ENCODE data around the gene EEPD1. TPM values are rescaled to one million over a fixed set of nuclear protein-coding genes. Genes with fewer than 3 reads are reported as not detected.
A peak's percentile ranks its signal among the peaks of the same experiment; 100 is the strongest.
"Not testable (repeated sequence)": the region's sequence is repeated elsewhere in the genome, so short reads cannot be mapped to it uniquely, and the experiment has no call there.

Gene EEPD1
- total RNA-seq, 2 donors from 2014 or later, result 21.9 to 30.1 TPM

DNA sequence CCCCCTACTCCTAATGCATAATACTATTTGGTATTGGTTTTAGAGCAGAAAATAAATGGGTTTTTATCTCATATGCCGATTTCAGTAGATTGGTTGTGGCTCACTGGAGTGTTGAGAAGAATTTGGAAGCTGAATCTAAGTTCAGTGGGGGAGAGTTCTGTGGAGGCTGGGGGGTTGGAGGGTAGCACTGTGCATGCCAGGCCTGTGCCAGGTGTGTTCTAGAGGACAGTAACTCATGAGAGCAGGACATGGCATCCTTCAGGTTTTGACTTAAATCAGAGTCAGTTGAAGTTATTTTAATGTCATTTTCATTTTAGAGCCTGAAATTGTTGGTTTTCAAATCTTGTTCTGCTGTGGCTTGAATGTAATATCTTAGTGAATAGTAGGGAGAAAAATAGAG, 79.5 kb downstream of the EEPD1 start:
- DNase-seq (ENCODE audit: low spot score), result no peak

DNA sequence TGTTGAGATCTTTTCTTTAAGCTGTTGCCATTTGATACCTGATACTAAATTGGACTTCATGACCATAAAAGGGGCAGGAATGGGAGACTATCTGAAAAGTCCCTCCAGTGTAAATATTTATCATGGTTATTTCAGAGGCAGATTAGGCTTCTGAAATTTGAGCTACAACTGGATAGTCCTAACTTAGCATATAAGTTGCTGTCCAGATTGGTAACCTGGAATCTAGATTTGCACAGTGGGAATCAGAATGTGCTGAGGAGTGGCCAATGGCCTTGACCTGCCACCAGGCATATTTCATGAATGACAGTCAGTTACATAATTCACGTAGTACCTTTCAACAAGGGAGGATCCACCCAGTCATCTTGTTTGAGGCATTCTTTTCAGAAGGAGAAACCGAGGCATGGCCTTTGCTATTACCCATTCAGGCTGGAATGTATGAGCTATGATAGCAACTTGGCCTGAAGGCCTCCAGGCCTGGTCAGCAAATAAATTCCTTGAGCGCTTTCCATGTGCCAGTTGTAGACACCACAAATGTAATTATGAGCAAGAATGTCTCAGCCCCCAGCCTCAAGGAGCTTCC, 80.0 kb downstream of the EEPD1 start:
- H3K36me3 ChIP-seq, result no peaks in the 10 kb centered on the region
- DNase-seq (ENCODE audit: low spot score), result no peak
- H3K27ac ChIP-seq, result peak overlapping the region; percentile 60 to 70
- H3K9me3 ChIP-seq, result no peaks in the 10 kb centered on the region
- WGBS, result 64% methylated on average over 3 of the region's 3 CpGs
- no peaks in the 10 kb centered on the region for H3K27me3 ChIP-seq (replicated peaks; ENCODE audit: insufficient read depth)
- H3K4me1 ChIP-seq (replicated peaks), result peaks cover 6% of the 10 kb centered on the region
- intact Hi-C loops (cut with DNase I), result loop anchor here (5.0 kb wide), 1 partner anchor 44 kb away; no protein-coding TSS in a partner anchor
- H3K4me3 ChIP-seq, result no peak overlapping the region
- TF ChIP-seq CTCF (IDR thresholded peaks at IDR 0.05) (no peak), POLR2A (IDR thresholded peaks at IDR 0.05) (no peak), POLR2AphosphoS5 (IDR thresholded peaks at IDR 0.05) (no peak)

More for the DNA sequence above, 79.5 kb downstream of the EEPD1 start:
- no peaks in the 10 kb centered on the region for H3K36me3 ChIP-seq
- H3K27ac ChIP-seq, result peak overlapping the region; percentile 60 to 70
- intact Hi-C loops (cut with DNase I), result loop anchor here (5.0 kb wide), 1 partner anchor 45 kb away; no protein-coding TSS in a partner anchor
- H3K4me3 ChIP-seq, result no peak overlapping the region
- peaks cover 6% of the 10 kb centered on the region for H3K4me1 ChIP-seq (replicated peaks)
- H3K27me3 ChIP-seq (replicated peaks; ENCODE audit: insufficient read depth), result no peaks in the 10 kb centered on the region
- H3K9me3 ChIP-seq, result no peaks in the 10 kb centered on the region
- TF ChIP-seq CTCF (IDR thresholded peaks at IDR 0.05), result no peak
- no peak for TF ChIP-seq POLR2AphosphoS5 (IDR thresholded peaks at IDR 0.05)
- no peak for TF ChIP-seq POLR2A (IDR thresholded peaks at IDR 0.05)
- WGBS, result 71% methylated on average over 1 of the region's 1 CpG

GRCh38 chr7:36236073-36236472, 83.0 kb downstream of the EEPD1 start:
- TF ChIP-seq POLR2AphosphoS5 (IDR thresholded peaks at IDR 0.05) (no peak), CTCF (IDR thresholded peaks at IDR 0.05) (no peak), POLR2A (IDR thresholded peaks at IDR 0.05) (no peak)
- Histone ChIP-seq H3K9me3 (no peaks in the 10 kb centered on the region), H3K27ac (no peak overlapping the region), H3K27me3 (replicated peaks; ENCODE audit: insufficient read depth) (no peaks in the 10 kb centered on the region), H3K4me1 (replicated peaks) (peaks cover 6% of the 10 kb centered on the region), H3K36me3 (no peaks in the 10 kb centered on the region), H3K4me3 (no peak overlapping the region)
- DNase-seq (ENCODE audit: low spot score), result no peak
- 95% methylated on average over 39 of the region's 39 CpGs for WGBS
- intact Hi-C loops (cut with DNase I), result no loop called here

DNA sequence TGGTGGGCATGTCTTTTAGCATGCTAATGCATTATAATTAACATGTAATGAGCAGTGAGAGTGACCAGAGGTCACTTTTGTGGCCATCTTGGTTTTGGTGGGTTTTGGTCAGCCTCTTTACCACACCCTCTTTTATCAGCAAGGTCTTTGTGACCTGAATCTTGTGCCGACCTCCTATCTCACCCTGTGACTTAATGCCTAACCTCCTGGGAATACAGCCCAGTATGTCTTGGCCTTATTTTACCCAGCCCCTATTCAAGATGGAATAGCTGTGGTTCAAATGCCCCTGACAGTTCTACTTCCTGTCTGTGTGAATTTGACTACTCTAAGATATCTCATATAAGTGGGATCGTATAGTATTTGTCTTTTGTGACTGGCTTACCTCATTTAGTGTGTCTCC, 85.1 kb downstream of the EEPD1 start:
- H3K4me3 ChIP-seq, result no peak overlapping the region
- intact Hi-C loops (cut with DNase I), result no loop called here
- no peaks in the 10 kb centered on the region for H3K4me1 ChIP-seq (replicated peaks)
- no peaks in the 10 kb centered on the region for H3K27me3 ChIP-seq (replicated peaks; ENCODE audit: insufficient read depth)
- 84% methylated on average over 2 of the region's 2 CpGs for WGBS
- no peak overlapping the region for H3K27ac ChIP-seq
- no peak for TF ChIP-seq POLR2A (IDR thresholded peaks at IDR 0.05)
- TF ChIP-seq CTCF (IDR thresholded peaks at IDR 0.05), result no peak
- no peak for TF ChIP-seq POLR2AphosphoS5 (IDR thresholded peaks at IDR 0.05)
- no peaks in the 10 kb centered on the region for H3K9me3 ChIP-seq
- no peaks in the 10 kb centered on the region for H3K36me3 ChIP-seq
- DNase-seq (ENCODE audit: low spot score), result no peak

GRCh38 chr7:36243356-36243755, 90.3 kb downstream of the EEPD1 start:
- H3K9me3 ChIP-seq; intact Hi-C loops (cut with DNase I); H3K4me1 ChIP-seq (replicated peaks); H3K4me3 ChIP-seq; DNase-seq (ENCODE audit: low spot score); H3K27ac ChIP-seq; H3K27me3 ChIP-seq (replicated peaks; ENCODE audit: insufficient read depth); H3K36me3 ChIP-seq: not testable (repeated sequence)
- 53% methylated on average over 3 of the region's 3 CpGs for WGBS

GRCh38 chr7:36244001-36244400, 90.9 kb downstream of the EEPD1 start:
- intact Hi-C loops (cut with DNase I); H3K4me3 ChIP-seq; H3K4me1 ChIP-seq (replicated peaks); H3K36me3 ChIP-seq; H3K27me3 ChIP-seq (replicated peaks; ENCODE audit: insufficient read depth); DNase-seq (ENCODE audit: low spot score); H3K27ac ChIP-seq; H3K9me3 ChIP-seq: not testable (repeated sequence)
- 77% methylated on average over 1 of the region's 1 CpG for WGBS
